ENCODE measurements around the gene ETS2. TPM values are rescaled to one million over a fixed set of nuclear protein-coding genes. Genes with fewer than 3 reads are reported as not detected.

Gene ETS2
- total RNA-seq, 1 experiment from 2014 or later, result 35.3 TPM

GRCh38 chr21:38849776-38850175 is 44.0 kb downstream of the ETS2 start:
- no peak overlapping the region for H2BK12ac ChIP-seq (ENCODE audit: insufficient read length, low read depth, low read length)
- DNase-seq, result no peak
- no peak overlapping the region for H3K18ac ChIP-seq (ENCODE audit: insufficient read length, low read depth, low read length)
- H3K27me3 ChIP-seq (ENCODE audit: insufficient read depth, low read length), result no peaks in the 10 kb centered on the region
- H2BK20ac ChIP-seq (ENCODE audit: low read depth, low read length, poor library complexity, severe bottlenecking), result no peak overlapping the region
- no peak overlapping the region for H3K4me2 ChIP-seq (ENCODE audit: insufficient read depth, insufficient read length, low read length)
- no peak overlapping the region for H3K56ac ChIP-seq (ENCODE audit: insufficient read length, low read depth, low read length)
- Mint-ChIP-seq H3K9me3 (0 out of 5 replicates have a peak, but pooled peaks cover 0 to 1% of the 10 kb centered on the region in 2 experiments), H3K27ac (no peak overlapping the region), H3K4me1 (peaks cover 9 to 12% of the 10 kb centered on the region in 2 experiments), H3K27me3 (ENCODE audit: low read depth) (peaks cover 3% of the 10 kb centered on the region), H3K4me3 (no peak overlapping the region), H3K36me3 (ENCODE audit: insufficient read depth in 1 of 3, low read depth in 3 of 3) (peaks cover 0 to 2% (median 0%) of the 10 kb centered on the region in 3 experiments; a peak in 1 of 7 replicates)
- no peak overlapping the region for H3K27ac ChIP-seq (ENCODE audit: insufficient read length, low read depth, low read length)
- H3K4me1 ChIP-seq (ENCODE audit: insufficient read depth, low read length), result no peaks in the 10 kb centered on the region
- H4K8ac ChIP-seq (replicated peaks; ENCODE audit: insufficient read length, low read depth, low read length), result no peak overlapping the region
- no peak overlapping the region for H2BK120ac ChIP-seq (ENCODE audit: low read depth, low read length, poor library complexity, severe bottlenecking)
- no peak overlapping the region for H3K14ac ChIP-seq (ENCODE audit: insufficient read depth, low read length)
- no CpG with 5 or more reads among the region's 6 CpGs for WGBS (ENCODE audit: extremely low coverage, insufficient read length, low lambda C conversion rate)
- H4K91ac ChIP-seq (ENCODE audit: insufficient read length, low read depth, low read length), result no peak overlapping the region
- H3K4ac ChIP-seq (ENCODE audit: low read depth, low read length), result no peak overlapping the region
- H2AFZ ChIP-seq (ENCODE audit: low read length), result no peak overlapping the region
- no peak overlapping the region for H3K9ac ChIP-seq (ENCODE audit: extremely low read depth, insufficient read length, low read length)
- H3T11ph ChIP-seq (ENCODE audit: low read length), result no peak overlapping the region
- H3K23ac ChIP-seq (ENCODE audit: insufficient read length, low read depth, low read length), result no peak overlapping the region
- no peak overlapping the region for H4K5ac ChIP-seq (ENCODE audit: insufficient read length, low read depth, low read length)
- H2AK5ac ChIP-seq (ENCODE audit: insufficient read length, low read length), result no peak overlapping the region
- no peak for TF ChIP-seq CTCF (conservative IDR thresholded peaks at IDR 0.05)
- no peaks in the 10 kb centered on the region for H3K9me3 ChIP-seq (ENCODE audit: control insufficient read depth, low read depth, low read length)
- H4K20me1 ChIP-seq (ENCODE audit: control insufficient read depth, insufficient read depth, insufficient read length), result no peaks in the 10 kb centered on the region
- no peaks in the 10 kb centered on the region for H3K23me2 ChIP-seq (ENCODE audit: insufficient read length, low read depth, low read length, poor library complexity, severe bottlenecking)
- H2BK5ac ChIP-seq (ENCODE audit: insufficient read length, low read length), result no peak overlapping the region
- no peak overlapping the region for H2BK15ac ChIP-seq (ENCODE audit: low read depth, low read length)
- no peaks in the 10 kb centered on the region for H3K79me1 ChIP-seq (ENCODE audit: insufficient read depth, low read depth, low read length, poor library complexity, severe bottlenecking)
- no peaks in the 10 kb centered on the region for H3K79me2 ChIP-seq (ENCODE audit: insufficient read depth, low read length)

Measured in H9 (cell line).